Measurements from ENCODE around the gene PRKD1. TPM values are rescaled to one million over a fixed set of nuclear protein-coding genes. Genes with fewer than 3 reads are reported as not detected.

Gene PRKD1
- total RNA-seq, 2 donors from 2014 or later = 1.0 to 2.8 TPM

- no peak for DNase-seq
- no peak overlapping the region for H3K4me3 ChIP-seq
- H3K9me3 ChIP-seq = no peaks in the 10 kb centered on the region
- no peaks in the 10 kb centered on the region for H3K4me1 ChIP-seq
- H3K27me3 ChIP-seq = no peaks in the 10 kb centered on the region
- no peak for TF ChIP-seq CTCF (IDR thresholded peaks at IDR 0.05)
- H3K9ac ChIP-seq (ENCODE audit: low read depth in 2 of 2, low read length in 2 of 2) = no peak overlapping the region
- H3K27ac ChIP-seq = no peak overlapping the region
- intact Hi-C loops (cut with DNase I) = no loop called here
- no peaks in the 10 kb centered on the region for H3K36me3 ChIP-seq
These were observed 22.1 kb downstream of the PRKD1 start for GRCh38 chr14:29905543-29905942.

- DNase-seq = no peak
- intact Hi-C loops (cut with DNase I) = no loop called here
- Histone ChIP-seq H3K36me3 (no peaks in the 10 kb centered on the region), H3K27ac (no peak overlapping the region), H3K9ac (ENCODE audit: low read depth in 2 of 2, low read length in 2 of 2) (no peak overlapping the region), H3K27me3 (no peaks in the 10 kb centered on the region), H3K9me3 (no peaks in the 10 kb centered on the region), H3K4me1 (no peaks in the 10 kb centered on the region), H3K4me3 (no peak overlapping the region)
- TF ChIP-seq CTCF (IDR thresholded peaks at IDR 0.05) = no peak
These were observed 26.9 kb downstream of the PRKD1 start for GRCh38 chr14:29900609-29901350.

GRCh38 chr14:29898470-29898869, 29.2 kb downstream of the PRKD1 start:
- Histone ChIP-seq H3K4me1 (no peaks in the 10 kb centered on the region), H3K9me3 (no peaks in the 10 kb centered on the region), H3K27me3 (no peaks in the 10 kb centered on the region), H3K27ac (no peak overlapping the region), H3K36me3 (no peaks in the 10 kb centered on the region), H3K9ac (ENCODE audit: low read depth in 2 of 2, low read length in 2 of 2) (no peak overlapping the region), H3K4me3 (no peak overlapping the region)
- TF ChIP-seq CTCF (IDR thresholded peaks at IDR 0.05) = no peak
- DNase-seq = no peak
- intact Hi-C loops (cut with DNase I) = no loop called here

- TF ChIP-seq CTCF (IDR thresholded peaks at IDR 0.05) = no peak
- no peak overlapping the region for H3K9ac ChIP-seq (ENCODE audit: low read depth in 2 of 2, low read length in 2 of 2)
- DNase-seq = no peak
- H3K4me1 ChIP-seq = no peaks in the 10 kb centered on the region
- intact Hi-C loops (cut with DNase I) = no loop called here
- H3K9me3 ChIP-seq = no peaks in the 10 kb centered on the region
- H3K27ac ChIP-seq = no peak overlapping the region
- no peaks in the 10 kb centered on the region for H3K36me3 ChIP-seq
- no peak overlapping the region for H3K4me3 ChIP-seq
- H3K27me3 ChIP-seq = no peaks in the 10 kb centered on the region
These were observed 30.5 kb downstream of the PRKD1 start for GRCh38 chr14:29897181-29897580.

GRCh38 chr14:29896354-29896821, 31.3 kb downstream of the PRKD1 start:
- Histone ChIP-seq H3K36me3 (no peaks in the 10 kb centered on the region), H3K9me3 (no peaks in the 10 kb centered on the region), H3K4me1 (no peaks in the 10 kb centered on the region), H3K9ac (ENCODE audit: low read depth in 2 of 2, low read length in 2 of 2) (no peak overlapping the region), H3K4me3 (no peak overlapping the region), H3K27ac (no peak overlapping the region), H3K27me3 (no peaks in the 10 kb centered on the region)
- intact Hi-C loops (cut with DNase I) = no loop called here
- DNase-seq = no peak
- no peak for TF ChIP-seq CTCF (IDR thresholded peaks at IDR 0.05)

All from colonic mucosa (tissue), 4 donors.